Stimulated activated naive CD8-positive, alpha-beta T cell treated with anti-CD3 and anti-CD28 coated beads, Interleukin-15, Interleukin-2, amounts not matched to agents 100 ng/mL and 50 ng/mL, for 24 hours (primary cell): ENCODE results near the gene PDLIM4.

ENCODE experiments used
- H3K27ac Mint-ChIP-seq: one replicate; pipeline ENCODE4 v1.8.0; 2021; ENCODE audit warnings: mild to moderate bottlenecking, mixed read lengths
- H3K27me3 Mint-ChIP-seq: one replicate; pipeline ENCODE4 v1.8.0; 2021; ENCODE audit warnings: mixed read lengths
- H3K36me3 Mint-ChIP-seq: one replicate; pipeline ENCODE4 v1.8.0; 2021; ENCODE audit warnings: low read depth, mixed read lengths
- H3K4me1 Mint-ChIP-seq: one replicate; pipeline ENCODE4 v1.8.0; 2021; ENCODE audit warnings: low read depth, mixed read lengths
- H3K4me3 Mint-ChIP-seq: one replicate; pipeline ENCODE4 v1.8.0; 2021; ENCODE audit warnings: mild to moderate bottlenecking, mixed read lengths
- H3K9me3 Mint-ChIP-seq: one replicate; pipeline ENCODE4 v1.8.0; 2021; ENCODE audit warnings: mixed read lengths

PDLIM4 gene

GRCh38 chr5:132294728-132295504 lies 37.4 kb downstream of the PDLIM4 start:
- no peaks in the 10 kb centered on the region for H3K9me3 Mint-ChIP-seq
- peaks cover 29% of the 10 kb centered on the region for H3K4me1 Mint-ChIP-seq
- peaks cover 14% of the 10 kb centered on the region for H3K27me3 Mint-ChIP-seq
- peak overlapping the region; percentile 86 for H3K27ac Mint-ChIP-seq
- no peaks in the 10 kb centered on the region for H3K36me3 Mint-ChIP-seq
- peak overlapping the region; percentile 92 for H3K4me3 Mint-ChIP-seq

GRCh38 chr5:132295505-132296411 lies 38.3 kb downstream of the PDLIM4 start:
- H3K9me3 Mint-ChIP-seq, result no peaks in the 10 kb centered on the region
- H3K4me1 Mint-ChIP-seq, result peaks cover 29% of the 10 kb centered on the region
- H3K27me3 Mint-ChIP-seq, result peaks cover 11% of the 10 kb centered on the region
- peak overlapping the region; percentile 92 for H3K4me3 Mint-ChIP-seq
- no peaks in the 10 kb centered on the region for H3K36me3 Mint-ChIP-seq
- H3K27ac Mint-ChIP-seq, result peak overlapping the region; percentile 78

- Mint-ChIP-seq H3K27ac (no peak overlapping the region), H3K36me3 (no peaks in the 10 kb centered on the region), H3K9me3 (no peaks in the 10 kb centered on the region), H3K27me3 (peaks cover 6% of the 10 kb centered on the region), H3K4me1 (peaks cover 29% of the 10 kb centered on the region), H3K4me3 (peak overlapping the region; percentile 92)
Measured at GRCh38 chr5:132296412-132297016, 39.0 kb downstream of the PDLIM4 start.

GRCh38 chr5:132297211-132297940 lies 39.9 kb downstream of the PDLIM4 start:
- no peaks in the 10 kb centered on the region for H3K36me3 Mint-ChIP-seq
- H3K27me3 Mint-ChIP-seq, result peaks cover 3% of the 10 kb centered on the region
- no peak overlapping the region for H3K4me3 Mint-ChIP-seq
- H3K4me1 Mint-ChIP-seq, result peaks cover 29% of the 10 kb centered on the region
- H3K27ac Mint-ChIP-seq, result no peak overlapping the region
- no peaks in the 10 kb centered on the region for H3K9me3 Mint-ChIP-seq

GRCh38 chr5:132298298-132299212 lies 41.1 kb downstream of the PDLIM4 start:
- Mint-ChIP-seq H3K4me3 (no peak overlapping the region), H3K27ac (no peak overlapping the region), H3K27me3 (peaks cover 3% of the 10 kb centered on the region), H3K9me3 (peaks cover under 1% of the 10 kb centered on the region), H3K36me3 (peaks cover 2% of the 10 kb centered on the region), H3K4me1 (peaks cover 21% of the 10 kb centered on the region)

- H3K27me3 Mint-ChIP-seq, result peaks cover 3% of the 10 kb centered on the region
- H3K9me3 Mint-ChIP-seq, result peaks cover 12% of the 10 kb centered on the region
- H3K27ac Mint-ChIP-seq, result no peak overlapping the region
- peaks cover 17% of the 10 kb centered on the region for H3K4me1 Mint-ChIP-seq
- peaks cover 12% of the 10 kb centered on the region for H3K36me3 Mint-ChIP-seq
- H3K4me3 Mint-ChIP-seq, result no peak overlapping the region
Measured at GRCh38 chr5:132299917-132300316, 42.4 kb downstream of the PDLIM4 start.

GRCh38 chr5:132300577-132301343 lies 43.3 kb downstream of the PDLIM4 start:
- H3K36me3 Mint-ChIP-seq, result peaks cover 18% of the 10 kb centered on the region
- no peak overlapping the region for H3K27ac Mint-ChIP-seq
- H3K9me3 Mint-ChIP-seq, result peaks cover 17% of the 10 kb centered on the region
- H3K4me1 Mint-ChIP-seq, result peaks cover 9% of the 10 kb centered on the region
- H3K27me3 Mint-ChIP-seq, result peaks cover 3% of the 10 kb centered on the region
- H3K4me3 Mint-ChIP-seq, result no peak overlapping the region

- Mint-ChIP-seq H3K4me1 (peaks cover 3% of the 10 kb centered on the region), H3K4me3 (no peak overlapping the region), H3K27ac (no peak overlapping the region), H3K9me3 (peaks cover 17% of the 10 kb centered on the region), H3K36me3 (peaks cover 18% of the 10 kb centered on the region), H3K27me3 (peaks cover 3% of the 10 kb centered on the region)
Measured at GRCh38 chr5:132301344-132302271, 44.1 kb downstream of the PDLIM4 start.

GRCh38 chr5:132302413-132302812 lies 44.9 kb downstream of the PDLIM4 start:
- Mint-ChIP-seq H3K9me3 (peaks cover 17% of the 10 kb centered on the region), H3K4me1 (peaks cover under 1% of the 10 kb centered on the region), H3K36me3 (peaks cover 18% of the 10 kb centered on the region), H3K27ac (no peak overlapping the region), H3K4me3 (no peak overlapping the region), H3K27me3 (no peaks in the 10 kb centered on the region)

GRCh38 chr5:132303589-132303988 lies 46.1 kb downstream of the PDLIM4 start:
- Mint-ChIP-seq H3K4me3 (no peak overlapping the region), H3K9me3 (peaks cover 17% of the 10 kb centered on the region), H3K27me3 (no peaks in the 10 kb centered on the region), H3K36me3 (peaks cover 18% of the 10 kb centered on the region), H3K27ac (no peak overlapping the region), H3K4me1 (no peaks in the 10 kb centered on the region)

GRCh38 chr5:132305420-132305819 lies 47.9 kb downstream of the PDLIM4 start:
- Mint-ChIP-seq H3K9me3 (peaks cover 17% of the 10 kb centered on the region), H3K4me1 (no peaks in the 10 kb centered on the region), H3K36me3 (peaks cover 18% of the 10 kb centered on the region), H3K27me3 (no peaks in the 10 kb centered on the region), H3K4me3 (no peak overlapping the region), H3K27ac (no peak overlapping the region)

GRCh38 chr5:132308701-132309100 lies 51.2 kb downstream of the PDLIM4 start:
- Mint-ChIP-seq H3K27ac (no peak overlapping the region), H3K9me3 (peaks cover 15% of the 10 kb centered on the region), H3K4me1 (no peaks in the 10 kb centered on the region), H3K4me3 (no peak overlapping the region), H3K36me3 (peaks cover 15% of the 10 kb centered on the region), H3K27me3 (no peaks in the 10 kb centered on the region)
